Ecto neural progenitor cell (in vitro differentiated cells): ENCODE data around the gene ALDH1L1.
A peak's percentile ranks its signal among the peaks of the same experiment; 100 is the strongest.
"Not testable (repeated sequence)": the region's sequence is repeated elsewhere in the genome, so short reads cannot be mapped to it uniquely, and the experiment has no call there.

ENCODE experiments used
- DNase-seq: peaks from one replicate; pipeline ENCODE4 v3.0.0-alpha.2; 2018; ENCODE audit warnings: low spot score

The ALDH1L1 gene

GRCh38 chr3:126083511-126083912, 96.9 kb downstream of the ALDH1L1 start:
- DNase-seq, result no peak

GRCh38 chr3:126083138-126083445, 97.3 kb downstream of the ALDH1L1 start:
- DNase-seq, result no peak

- DNase-seq, result no peak
Observed at GRCh38 chr3:126082362-126083137, 97.8 kb downstream of the ALDH1L1 start.

GRCh38 chr3:126081618-126082361, 98.6 kb downstream of the ALDH1L1 start:
- DNase-seq, result no peak

- DNase-seq, result no peak
Observed at GRCh38 chr3:126080970-126081369, 99.4 kb downstream of the ALDH1L1 start.

GRCh38 chr3:126078866-126079265, 101.5 kb downstream of the ALDH1L1 start:
- no peak for DNase-seq

GRCh38 chr3:126077754-126078153, 102.6 kb downstream of the ALDH1L1 start:
- DNase-seq, result no peak

- no peak for DNase-seq
Observed at GRCh38 chr3:126076140-126076539, 104.2 kb downstream of the ALDH1L1 start.

GRCh38 chr3:126070146-126070545, 110.2 kb downstream of the ALDH1L1 start:
- DNase-seq, result no peak

- no peak for DNase-seq
Observed at GRCh38 chr3:126067959-126068358, 112.4 kb downstream of the ALDH1L1 start.

GRCh38 chr3:126066676-126067075, 113.7 kb downstream of the ALDH1L1 start:
- not testable (repeated sequence) for DNase-seq

- DNase-seq, result no peak
Observed at GRCh38 chr3:126065876-126066275, 114.5 kb downstream of the ALDH1L1 start.

GRCh38 chr3:126064627-126065258, 115.6 kb downstream of the ALDH1L1 start:
- no peak for DNase-seq

- DNase-seq, result no peak
Observed at GRCh38 chr3:126063358-126063965, 116.9 kb downstream of the ALDH1L1 start.

- no peak for DNase-seq
Observed at GRCh38 chr3:126061301-126062032, 118.9 kb downstream of the ALDH1L1 start.

- DNase-seq, result no peak
Observed at GRCh38 chr3:126060613-126061145, 119.7 kb downstream of the ALDH1L1 start.

GRCh38 chr3:126058666-126059065, 121.7 kb downstream of the ALDH1L1 start:
- DNase-seq, result peak; percentile 32

- DNase-seq, result no peak
Observed at GRCh38 chr3:126057936-126058335, 122.5 kb downstream of the ALDH1L1 start.

GRCh38 chr3:126057501-126057819, 122.9 kb downstream of the ALDH1L1 start:
- DNase-seq, result peak; percentile 41

GRCh38 chr3:126056681-126057500, 123.5 kb downstream of the ALDH1L1 start:
- peak; percentile 42 for DNase-seq

- DNase-seq, result peak; percentile 24
Observed at GRCh38 chr3:126056088-126056487, 124.3 kb downstream of the ALDH1L1 start.
